Panc1 (cell line): Measurements from ENCODE around the gene MFSD6. TPM values are rescaled to one million over a fixed set of nuclear protein-coding genes. Genes with fewer than 3 reads are reported as not detected.
"Not testable (repeated sequence)": the region's sequence is repeated elsewhere in the genome, so short reads cannot be mapped to it uniquely, and the experiment has no call there.

ENCODE experiments used
- ATAC-seq: fragments of 200-7000 bp; cut with Tn5 transposase; 2 replicates; pipeline ENCODE4 v1.9.1; 2020; ENCODE audit warnings: mild to moderate bottlenecking, moderate library complexity
- BruUV-seq: library from RNA; stranded (reverse); fragments of 400-500 nt; replicated peaks from 2 replicates; lab custom pipeline; 2021; lab: Mats Ljungman, UMichigan
- CTCF ChIA-PET: fragments of 300-600 bp; sonication (Branson Sonifier 250); formaldehyde crosslinking; loops from one replicate; lab custom pipeline; 2022; ENCODE audit warnings: antibody characterized with exemption; lab: Charles Lee
- POLR2A ChIA-PET: fragments of 300-600 bp; sonication (Branson Sonifier 250); formaldehyde crosslinking; loops from one replicate; lab custom pipeline; 2022; ENCODE audit warnings: antibody characterized with exemption; lab: Charles Lee
- DNase-seq: peaks from one replicate; pipeline ENCODE4 v3.0.0-alpha.2; 2010; ENCODE audit warnings: low read depth, low spot score
- H3K27ac ChIP-seq: 2 replicates; pipeline ENCODE4 v1.5.1; 2011; ENCODE audit warnings: mild to moderate bottlenecking, low read length, inconsistent platforms
- H3K27me3 ChIP-seq: fragments of 200-500 bp; sonication (Bioruptor generic); 2 replicates; pipeline ENCODE4 v1.6.0; 2014; ENCODE audit warnings: low read length, inconsistent platforms; ENCODE audit not compliant: control insufficient read depth, insufficient read depth
- H3K36me3 ChIP-seq: fragments of 200-500 bp; sonication (Bioruptor generic); 2 replicates; pipeline ENCODE4 v1.5.1; 2014; ENCODE audit warnings: inconsistent platforms, mild to moderate bottlenecking, low read length, moderate library complexity; ENCODE audit not compliant: control insufficient read depth, insufficient read depth
- H3K4me1 ChIP-seq: 2 replicates; pipeline ENCODE4 v1.5.1; 2011; ENCODE audit warnings: inconsistent platforms, mild to moderate bottlenecking, low read length, moderate library complexity; ENCODE audit not compliant: control insufficient read depth, insufficient read depth
- H3K4me3 ChIP-seq, 2 experiments: 2 replicates each; pipeline ENCODE4 v1.5.1; 2011 to 2012; ENCODE audit warnings: low read depth in 2 of 2, low read length in 2 of 2, mild to moderate bottlenecking in 2 of 2, inconsistent platforms in 1 of 2, moderate library complexity in 1 of 2
- H3K9me3 ChIP-seq: fragments of 200-500 bp; sonication (Bioruptor generic); 2 replicates; pipeline ENCODE4 v1.5.1; 2014; ENCODE audit warnings: low read depth, mild to moderate bottlenecking, inconsistent platforms, low read length, moderate library complexity; ENCODE audit not compliant: control insufficient read depth, insufficient read depth
- POLR2AphosphoS5 ChIP-seq: IDR thresholded peaks from 2 replicates; pipeline ENCODE4 v1.6.1; 2012; ENCODE audit warnings: mild to moderate bottlenecking, low read depth, low read length, moderate library complexity
- SIN3A ChIP-seq: IDR thresholded peaks from 2 replicates; pipeline ENCODE4 v1.6.1; 2012; ENCODE audit warnings: low read depth, mild to moderate bottlenecking, low read length, moderate library complexity, borderline replicate concordance; ENCODE audit not compliant: insufficient read depth
- TCF7L2 ChIP-seq: IDR thresholded peaks from 2 replicates; pipeline ENCODE4 v1.6.1; 2011; ENCODE audit warnings: mild to moderate bottlenecking, low read depth, low read length, inconsistent platforms
- in situ Hi-C: cut with HindIII; loops from 2 replicates; pipeline ENCODE4 v1.10.0; 2016; ENCODE audit warnings: low sequenced_read_pairs, low pct_unique_long_range_greater_than_20kb
- intact Hi-C: fragments of 100-400 bp; cut with micrococcal nuclease; formaldehyde crosslinking; loops from one replicate; pipeline ENCODE4 v1.10.0; 2022; ENCODE audit not compliant: unreplicated experiment
- total RNA-seq: library from RNA; stranded (reverse); gene quantifications from one replicate; pipeline ENCODE4 v1.2.1, GENCODE V29; 2021; ENCODE audit not compliant: unreplicated experiment
- TF ChIP-seq, protein P1 (sequence below), 2 experiments: IDR thresholded peaks; 2 replicates each; pipeline ENCODE4 v1.6.1; 2011 to 2012; ENCODE audit warnings: low read depth in 2 of 2, control low read depth in 1 of 2, low read length in 1 of 2, mild to moderate bottlenecking in 1 of 2, moderate library complexity in 1 of 2; ENCODE audit not compliant: insufficient read depth in 1 of 2
- TF ChIP-seq, protein P2 (sequence below): fragments of 450-650 bp; IDR thresholded peaks from 2 replicates; pipeline ENCODE4 v1.5.1; 2017; ENCODE audit warnings: mild to moderate bottlenecking

The MFSD6 gene
- total RNA-seq, 1 experiment from 2014 or later: 10.4 TPM

DNA sequence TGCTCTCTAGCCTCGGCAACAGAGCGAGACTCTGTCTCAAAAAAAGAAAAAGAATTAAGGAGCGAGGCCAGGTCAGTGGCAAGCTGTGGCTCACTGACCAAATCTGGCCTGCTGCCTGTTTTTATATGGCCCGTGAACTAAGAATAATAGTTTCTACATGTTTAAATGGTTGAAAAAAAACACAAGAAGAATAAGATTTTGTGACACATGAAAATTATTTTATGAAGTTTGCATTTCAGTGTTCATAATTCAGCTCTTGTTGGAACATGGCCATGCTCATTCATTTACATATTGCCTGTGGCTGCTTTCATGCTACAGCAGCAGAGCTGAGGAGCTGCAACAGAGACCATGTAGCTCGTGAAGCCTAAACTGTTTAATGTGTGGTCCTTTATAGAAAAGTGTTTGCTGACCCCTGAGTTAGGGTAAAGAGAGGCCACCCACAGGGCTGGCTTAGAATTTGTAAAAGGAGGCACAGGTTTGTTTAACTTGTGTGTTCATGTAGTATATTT lies 59.5 kb downstream of the MFSD6 start:
- no peaks in the 10 kb centered on the region for H3K36me3 ChIP-seq
- POLR2A ChIA-PET: no interaction called here
- TF ChIP-seq, protein P1, sequence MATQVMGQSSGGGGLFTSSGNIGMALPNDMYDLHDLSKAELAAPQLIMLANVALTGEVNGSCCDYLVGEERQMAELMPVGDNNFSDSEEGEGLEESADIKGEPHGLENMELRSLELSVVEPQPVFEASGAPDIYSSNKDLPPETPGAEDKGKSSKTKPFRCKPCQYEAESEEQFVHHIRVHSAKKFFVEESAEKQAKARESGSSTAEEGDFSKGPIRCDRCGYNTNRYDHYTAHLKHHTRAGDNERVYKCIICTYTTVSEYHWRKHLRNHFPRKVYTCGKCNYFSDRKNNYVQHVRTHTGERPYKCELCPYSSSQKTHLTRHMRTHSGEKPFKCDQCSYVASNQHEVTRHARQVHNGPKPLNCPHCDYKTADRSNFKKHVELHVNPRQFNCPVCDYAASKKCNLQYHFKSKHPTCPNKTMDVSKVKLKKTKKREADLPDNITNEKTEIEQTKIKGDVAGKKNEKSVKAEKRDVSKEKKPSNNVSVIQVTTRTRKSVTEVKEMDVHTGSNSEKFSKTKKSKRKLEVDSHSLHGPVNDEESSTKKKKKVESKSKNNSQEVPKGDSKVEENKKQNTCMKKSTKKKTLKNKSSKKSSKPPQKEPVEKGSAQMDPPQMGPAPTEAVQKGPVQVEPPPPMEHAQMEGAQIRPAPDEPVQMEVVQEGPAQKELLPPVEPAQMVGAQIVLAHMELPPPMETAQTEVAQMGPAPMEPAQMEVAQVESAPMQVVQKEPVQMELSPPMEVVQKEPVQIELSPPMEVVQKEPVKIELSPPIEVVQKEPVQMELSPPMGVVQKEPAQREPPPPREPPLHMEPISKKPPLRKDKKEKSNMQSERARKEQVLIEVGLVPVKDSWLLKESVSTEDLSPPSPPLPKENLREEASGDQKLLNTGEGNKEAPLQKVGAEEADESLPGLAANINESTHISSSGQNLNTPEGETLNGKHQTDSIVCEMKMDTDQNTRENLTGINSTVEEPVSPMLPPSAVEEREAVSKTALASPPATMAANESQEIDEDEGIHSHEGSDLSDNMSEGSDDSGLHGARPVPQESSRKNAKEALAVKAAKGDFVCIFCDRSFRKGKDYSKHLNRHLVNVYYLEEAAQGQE (IDR thresholded peaks at IDR 0.05; ENCODE audit: insufficient read depth in 1 of 2, low read depth in 2 of 2, low read length in 1 of 2): no peak
- TF ChIP-seq TCF7L2 (no peak), POLR2AphosphoS5 (no peak), SIN3A (no peak)
- TF ChIP-seq, protein P2, sequence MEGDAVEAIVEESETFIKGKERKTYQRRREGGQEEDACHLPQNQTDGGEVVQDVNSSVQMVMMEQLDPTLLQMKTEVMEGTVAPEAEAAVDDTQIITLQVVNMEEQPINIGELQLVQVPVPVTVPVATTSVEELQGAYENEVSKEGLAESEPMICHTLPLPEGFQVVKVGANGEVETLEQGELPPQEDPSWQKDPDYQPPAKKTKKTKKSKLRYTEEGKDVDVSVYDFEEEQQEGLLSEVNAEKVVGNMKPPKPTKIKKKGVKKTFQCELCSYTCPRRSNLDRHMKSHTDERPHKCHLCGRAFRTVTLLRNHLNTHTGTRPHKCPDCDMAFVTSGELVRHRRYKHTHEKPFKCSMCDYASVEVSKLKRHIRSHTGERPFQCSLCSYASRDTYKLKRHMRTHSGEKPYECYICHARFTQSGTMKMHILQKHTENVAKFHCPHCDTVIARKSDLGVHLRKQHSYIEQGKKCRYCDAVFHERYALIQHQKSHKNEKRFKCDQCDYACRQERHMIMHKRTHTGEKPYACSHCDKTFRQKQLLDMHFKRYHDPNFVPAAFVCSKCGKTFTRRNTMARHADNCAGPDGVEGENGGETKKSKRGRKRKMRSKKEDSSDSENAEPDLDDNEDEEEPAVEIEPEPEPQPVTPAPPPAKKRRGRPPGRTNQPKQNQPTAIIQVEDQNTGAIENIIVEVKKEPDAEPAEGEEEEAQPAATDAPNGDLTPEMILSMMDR: no peak
- no peak overlapping the region for H3K27ac ChIP-seq
- intact Hi-C loops: no loop called here
- H3K4me1 ChIP-seq: peaks cover 3% of the 10 kb centered on the region; the same call in 1 of the 2 replicates
- BruUV-seq: no TSS peak
- no peaks in the 10 kb centered on the region for H3K9me3 ChIP-seq
- CTCF ChIA-PET: no interaction called here
- ATAC-seq (no peak), DNase-seq (no peak)
- H3K27me3 ChIP-seq: no peaks in the 10 kb centered on the region
- in situ Hi-C loops: no loop called here
- no peak overlapping the region for H3K4me3 ChIP-seq

DNA sequence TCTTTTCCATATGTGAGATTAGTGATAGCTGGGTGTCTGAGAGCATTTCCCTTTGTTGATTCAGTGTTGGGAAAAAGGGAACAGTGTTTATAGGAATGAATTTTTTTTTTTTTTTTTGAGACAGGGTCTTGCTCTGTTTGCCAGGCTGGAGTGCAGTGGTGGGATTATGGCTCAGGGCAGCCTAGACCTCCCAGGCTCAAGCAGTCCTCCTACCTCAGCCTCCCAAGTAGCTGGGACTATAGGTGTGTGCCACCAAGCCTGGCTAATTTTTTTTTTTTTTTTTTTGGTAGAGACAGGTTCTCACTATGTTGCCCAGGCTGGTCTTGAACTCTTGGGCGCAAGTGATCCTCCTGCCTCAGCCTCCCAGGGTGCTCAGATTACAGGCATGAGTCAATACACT lies 60.2 kb downstream of the MFSD6 start:
- intact Hi-C loops, H3K27me3 ChIP-seq, H3K4me1 ChIP-seq, H3K36me3 ChIP-seq, H3K4me3 ChIP-seq, H3K27ac ChIP-seq, POLR2A ChIA-PET, BruUV-seq, H3K9me3 ChIP-seq, in situ Hi-C loops, CTCF ChIA-PET, ATAC-seq, DNase-seq: not testable (repeated sequence)

DNA sequence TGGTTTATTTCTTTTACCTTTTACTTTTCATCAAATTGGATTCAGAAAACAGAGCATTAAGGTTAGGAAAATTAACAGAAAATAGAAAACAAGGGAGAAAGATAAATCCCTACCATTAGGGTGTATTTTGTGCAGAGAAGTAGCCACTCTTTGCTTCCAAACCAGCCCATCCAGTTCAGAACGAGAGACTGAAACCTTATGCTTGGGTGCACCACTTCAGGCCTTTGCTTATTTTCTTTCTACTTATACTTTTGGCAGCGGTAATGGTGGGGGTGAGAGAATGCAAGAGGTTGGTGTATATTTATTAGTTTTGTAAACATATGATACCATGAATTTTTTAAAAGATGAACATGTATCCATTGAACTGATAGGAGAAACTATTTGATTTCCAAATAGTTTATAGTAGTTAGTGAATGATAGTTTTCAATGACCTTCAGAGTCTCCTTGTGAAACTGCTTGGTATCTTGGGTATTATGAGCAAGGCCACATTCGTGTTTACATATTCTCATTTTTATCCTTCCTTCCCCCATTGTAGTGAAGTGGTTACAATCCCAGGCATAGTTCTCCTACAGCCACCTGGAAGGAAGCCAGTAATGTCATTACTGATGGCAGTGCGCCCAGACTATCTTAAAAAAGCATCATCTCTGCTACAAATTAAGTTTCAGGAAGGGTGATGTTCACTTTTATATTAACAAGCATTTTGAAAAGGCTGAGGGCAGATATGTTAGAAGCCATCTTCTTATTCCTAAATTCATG lies 60.8 kb downstream of the MFSD6 start:
- BruUV-seq: no TSS peak
- no peak overlapping the region for H3K4me3 ChIP-seq
- H3K4me1 ChIP-seq: peaks cover 3% of the 10 kb centered on the region; the same call in 1 of the 2 replicates
- peak; percentile 48; the same call in 1 of the 2 replicates for ATAC-seq
- H3K27me3 ChIP-seq: no peaks in the 10 kb centered on the region
- no peak overlapping the region for H3K27ac ChIP-seq
- intact Hi-C loops: no loop called here
- H3K36me3 ChIP-seq: no peaks in the 10 kb centered on the region
- in situ Hi-C loops: no loop called here
- no peaks in the 10 kb centered on the region for H3K9me3 ChIP-seq
- ChIA-PET POLR2A (no interaction called here), CTCF (no interaction called here)
- peak; percentile 25 for DNase-seq
- TF ChIP-seq, protein P1 (IDR thresholded peaks at IDR 0.05; ENCODE audit: insufficient read depth in 1 of 2, low read depth in 2 of 2, low read length in 1 of 2): no peak
- TF ChIP-seq, protein P2: no peak
- no peak for TF ChIP-seq POLR2AphosphoS5
- no peak for TF ChIP-seq SIN3A
- no peak for TF ChIP-seq TCF7L2
